C1 segment of cervical spinal cord (tissue), 14 donors: ENCODE results near the gene MTA1.

Experiments
- DNase-seq, 14 donors: peaks; one replicate each; lab custom pipeline; 2025; lab: John Stamatoyannopoulos, UW

MTA1 gene

GRCh38 chr14:105460616-105461015 lies 41.0 kb downstream of the MTA1 start:
- no peak for DNase-seq

DNA sequence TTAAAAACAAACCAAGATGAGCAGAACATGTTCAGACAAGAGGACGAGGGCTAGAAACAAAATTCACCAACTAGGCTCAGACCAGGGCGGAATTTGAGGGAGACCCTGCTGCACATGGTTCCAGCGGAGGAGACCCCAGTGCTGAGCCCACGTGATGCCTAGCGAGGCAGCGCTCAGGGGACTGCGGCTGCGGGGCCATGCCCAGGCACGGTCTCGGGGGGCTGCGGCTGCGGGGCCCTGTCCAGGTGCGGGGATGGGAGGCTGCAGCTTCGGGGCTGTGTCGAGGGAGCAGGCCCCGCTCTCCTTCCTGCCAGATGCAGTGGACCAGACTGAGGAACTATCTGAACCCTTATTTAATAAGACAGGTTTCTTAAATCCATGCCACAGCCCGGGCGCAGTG lies 42.3 kb downstream of the MTA1 start:
- no peak for DNase-seq

- no peak for DNase-seq
These were observed 44.9 kb downstream of the MTA1 start for GRCh38 chr14:105464501-105464900.

DNA sequence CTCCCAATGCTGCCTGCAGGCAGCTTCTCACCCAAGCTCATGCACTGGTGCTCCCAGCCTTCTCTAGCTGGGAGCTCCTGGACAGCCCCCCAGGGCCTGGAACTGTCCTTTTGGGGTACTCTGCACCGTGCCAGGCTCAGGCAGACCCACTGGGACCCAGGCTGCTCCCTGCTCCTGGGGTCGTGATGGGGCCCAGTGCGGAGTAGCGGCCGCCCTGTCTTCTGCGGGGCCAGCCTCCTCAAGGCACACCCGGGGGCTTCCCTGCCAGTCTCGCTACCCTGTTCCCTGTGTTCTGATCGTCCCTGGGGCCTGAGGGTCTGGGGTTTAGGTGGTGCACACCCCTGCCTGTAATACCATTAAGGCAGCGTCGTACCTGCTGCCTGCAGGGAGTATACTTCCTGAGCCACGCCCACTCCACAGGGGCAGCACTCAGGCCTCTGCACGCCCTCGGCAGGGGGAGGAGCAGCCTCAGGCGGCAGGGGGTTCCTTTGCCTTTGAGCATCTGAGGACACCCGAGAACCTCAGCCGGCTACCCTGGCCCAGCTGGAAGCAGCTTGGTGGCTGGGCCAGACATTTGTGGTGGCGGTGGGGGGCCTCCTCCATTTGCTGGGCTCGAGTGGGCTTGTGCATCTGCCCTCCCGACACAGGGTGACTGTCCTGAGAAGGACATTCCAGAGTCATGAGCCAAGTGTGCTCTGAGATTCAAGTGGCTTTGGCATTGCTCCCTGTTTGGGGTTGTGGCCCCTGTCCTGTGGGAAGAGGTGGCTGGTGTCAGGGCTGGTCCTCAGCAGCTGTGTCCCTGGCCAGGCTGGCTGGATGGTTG lies 45.8 kb downstream of the MTA1 start:
- no peak for DNase-seq

DNA sequence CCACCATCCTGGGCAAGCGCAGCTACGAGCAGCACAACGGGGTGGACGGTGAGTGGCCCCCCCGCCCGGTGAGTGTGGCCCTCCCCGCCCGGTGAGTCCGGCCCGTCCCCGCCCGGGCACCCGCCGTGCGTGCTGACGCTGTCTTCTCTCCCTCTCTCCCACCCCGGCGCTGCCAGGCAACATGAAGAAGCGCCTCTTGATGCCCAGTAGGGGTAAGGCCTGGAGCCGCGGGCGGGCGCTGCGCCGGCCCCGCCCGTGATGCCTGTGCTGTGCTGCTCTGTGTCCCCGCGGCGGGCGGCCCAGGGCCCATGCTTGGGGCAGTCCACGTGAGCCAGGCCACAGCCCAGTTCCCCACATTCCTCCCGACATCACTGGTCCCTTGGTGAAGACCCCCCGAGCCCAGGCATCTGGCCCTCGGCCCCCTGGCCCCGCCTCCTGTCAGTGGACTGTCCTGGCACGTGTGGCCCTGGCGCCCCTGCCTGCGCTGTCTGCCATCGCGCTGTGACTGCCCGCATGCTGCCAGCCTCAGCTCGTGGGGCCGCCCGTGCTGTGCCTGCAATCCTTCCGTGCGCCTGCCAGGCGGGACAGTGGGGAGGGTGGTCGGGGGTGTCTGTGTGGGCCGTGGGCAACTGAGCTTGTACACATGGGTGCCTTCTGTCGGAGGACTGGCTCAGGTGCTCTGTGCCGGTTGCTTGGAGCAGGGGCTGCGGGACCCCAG lies 47.1 kb downstream of the MTA1 start:
- DNase-seq: no peak

DNA sequence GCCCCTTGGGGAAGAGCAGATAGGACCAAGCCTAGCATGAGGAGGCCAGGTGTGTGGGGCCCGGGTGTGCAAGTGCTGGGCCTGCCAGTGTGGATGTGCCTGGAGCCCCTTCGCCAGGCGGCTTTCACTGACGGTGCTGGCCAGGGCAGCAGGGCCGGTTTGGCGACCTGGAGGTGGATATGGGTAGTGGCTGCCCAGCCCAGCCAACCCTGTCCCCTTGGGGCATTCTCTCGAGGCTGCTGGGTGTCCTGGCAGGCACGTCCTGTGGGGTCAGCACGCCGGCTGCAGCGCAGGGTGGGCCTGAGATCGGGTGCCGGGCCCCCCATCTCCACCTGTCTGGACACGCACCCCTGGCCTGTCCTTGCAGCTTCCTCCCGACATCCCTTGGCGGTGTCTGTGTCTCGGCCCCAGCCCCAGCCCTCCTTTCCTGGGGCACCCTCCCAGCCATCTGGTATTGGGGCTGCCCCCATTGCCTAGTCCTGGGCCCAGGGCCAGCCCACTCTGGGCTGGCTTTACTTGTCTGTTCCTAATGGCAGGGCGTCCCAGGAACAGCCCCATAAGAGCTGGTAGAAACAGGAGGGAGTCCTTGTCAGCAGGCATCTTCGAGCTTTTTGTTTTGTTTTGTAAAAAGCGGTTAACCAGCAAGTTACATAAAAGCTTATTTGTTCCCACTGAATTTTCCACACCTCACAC lies 47.8 kb downstream of the MTA1 start:
- DNase-seq: peak in 1 of 14 donors; percentile 60

DNA sequence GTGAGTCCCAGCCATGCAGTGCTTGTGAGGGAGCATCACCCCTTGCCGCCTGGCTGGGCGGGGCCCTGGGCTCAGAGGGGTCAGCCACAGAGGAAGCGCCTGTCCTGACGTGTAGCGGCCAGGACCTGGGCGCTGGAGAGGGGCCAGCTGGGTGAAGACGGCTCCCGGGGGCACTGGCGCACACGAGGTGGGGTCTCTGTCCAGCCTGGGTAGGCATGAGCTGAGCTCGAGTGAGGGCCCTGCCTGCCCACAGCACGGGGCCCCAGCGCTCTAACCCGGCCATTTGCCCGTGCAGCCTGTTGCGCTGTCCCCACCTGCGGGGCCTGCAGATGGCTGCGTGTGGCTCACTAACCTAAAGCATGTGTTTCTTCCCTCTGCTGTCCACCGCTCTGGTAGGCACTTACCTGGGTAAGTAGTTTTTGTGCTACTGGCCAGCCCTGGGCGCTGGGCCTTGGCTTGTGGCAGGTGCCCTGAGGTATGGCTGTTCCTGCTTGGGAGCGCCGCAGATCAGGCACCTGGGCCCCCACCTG lies 48.4 kb downstream of the MTA1 start:
- peak in 2 of 14 donors; percentile 18 to 81 for DNase-seq

DNA sequence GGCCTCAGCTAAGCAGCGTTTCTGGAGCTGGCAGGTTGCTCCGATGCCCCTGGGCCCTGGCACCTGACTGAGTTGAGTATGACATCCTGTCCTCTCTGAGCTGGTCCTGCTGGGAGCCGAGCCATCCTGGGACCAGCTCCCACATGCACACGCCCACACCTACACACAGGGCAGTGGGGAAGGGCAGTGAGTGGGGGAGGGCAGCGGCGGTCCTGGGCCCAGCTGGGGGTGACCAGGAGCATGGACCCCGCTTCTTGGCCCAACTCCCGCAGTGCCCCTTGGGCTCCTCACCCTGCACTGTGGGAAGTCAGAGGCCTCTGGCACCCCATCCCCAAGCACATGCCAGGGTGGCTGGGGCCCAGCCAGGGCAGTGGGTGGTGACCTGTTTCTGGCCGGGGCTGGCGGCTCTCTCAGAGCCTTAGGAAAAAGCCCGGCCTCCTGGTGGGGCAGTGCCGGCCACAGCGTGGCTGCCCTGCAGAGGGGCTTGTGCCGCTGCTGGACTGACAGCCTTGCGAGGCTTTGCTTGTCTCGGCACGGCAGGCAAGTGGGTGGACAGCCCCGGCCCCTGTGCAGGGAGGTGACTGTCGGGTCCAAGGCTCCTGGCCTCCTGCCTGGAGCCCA lies 49.1 kb downstream of the MTA1 start:
- DNase-seq: peak in 9 of 14 donors; percentile 6 to 73 (median 48)

- DNase-seq: no peak
These were observed 50.1 kb downstream of the MTA1 start for GRCh38 chr14:105469456-105470349.

DNA sequence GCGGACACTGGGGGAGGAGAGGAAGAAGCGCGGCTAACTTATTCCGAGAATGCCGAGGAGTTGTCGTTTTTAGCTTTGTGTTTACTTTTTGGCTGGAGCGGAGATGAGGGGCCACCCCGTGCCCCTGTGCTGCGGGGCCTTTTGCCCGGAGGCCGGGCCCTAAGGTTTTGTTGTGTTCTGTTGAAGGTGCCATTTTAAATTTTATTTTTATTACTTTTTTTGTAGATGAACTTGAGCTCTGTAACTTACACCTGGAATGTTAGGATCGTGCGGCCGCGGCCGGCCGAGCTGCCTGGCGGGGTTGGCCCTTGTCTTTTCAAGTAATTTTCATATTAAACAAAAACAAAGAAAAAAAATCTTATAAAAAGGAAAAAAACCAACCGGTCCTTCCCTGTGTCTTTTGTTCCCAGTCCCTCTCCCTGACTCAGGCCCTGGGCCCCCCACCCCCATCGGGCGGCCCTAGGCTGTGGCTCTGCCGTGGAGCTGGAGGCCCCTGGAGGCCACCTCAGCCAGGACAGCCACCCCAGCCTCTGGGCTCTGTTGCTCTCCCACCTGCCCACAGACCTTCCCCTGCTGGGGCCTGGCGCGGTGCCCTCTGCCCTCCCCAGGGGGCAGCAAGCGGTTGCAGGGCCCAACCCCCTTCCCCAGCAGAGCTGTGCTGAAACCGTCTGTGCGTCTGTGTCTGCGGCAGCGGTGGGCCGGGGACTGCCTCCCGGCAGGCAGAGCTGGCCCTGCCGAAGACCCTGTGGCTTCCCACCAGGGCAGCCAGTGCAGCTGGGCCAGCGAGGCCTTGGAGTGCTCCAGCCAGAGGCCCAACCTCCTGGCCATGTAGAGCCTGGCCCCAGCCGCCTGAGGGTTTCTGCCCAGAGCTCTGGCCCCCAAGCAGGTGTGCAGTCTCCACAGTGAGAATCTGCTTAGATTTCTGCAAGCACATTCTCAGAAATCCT lies 51.0 kb downstream of the MTA1 start:
- no peak for DNase-seq

DNA sequence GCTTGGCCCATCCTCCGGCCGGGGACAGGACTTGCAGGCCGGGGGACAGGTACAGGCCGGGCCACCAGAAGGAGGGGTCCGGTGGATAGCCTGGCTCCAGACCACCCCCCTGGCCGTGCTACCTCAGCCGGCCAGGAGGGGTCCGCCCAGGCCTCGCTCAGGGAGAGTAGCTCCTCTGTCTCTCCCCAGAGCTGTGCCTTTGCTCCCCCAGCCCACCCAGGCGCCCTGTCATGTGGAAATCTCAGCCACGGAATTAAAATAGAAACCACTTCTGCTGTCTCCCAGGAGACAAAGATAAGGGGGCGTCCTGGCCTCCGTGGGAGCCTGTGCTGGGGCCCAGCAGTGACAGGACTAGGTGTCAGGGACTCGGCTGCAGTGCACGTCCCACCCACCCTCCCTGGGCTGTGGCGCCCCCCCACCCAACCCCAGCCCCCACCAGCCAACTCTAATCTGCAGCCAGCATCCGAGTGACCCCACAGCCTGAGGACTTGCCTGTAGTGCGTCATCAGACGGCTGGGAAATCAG lies 51.7 kb downstream of the MTA1 start:
- no peak for DNase-seq

DNA sequence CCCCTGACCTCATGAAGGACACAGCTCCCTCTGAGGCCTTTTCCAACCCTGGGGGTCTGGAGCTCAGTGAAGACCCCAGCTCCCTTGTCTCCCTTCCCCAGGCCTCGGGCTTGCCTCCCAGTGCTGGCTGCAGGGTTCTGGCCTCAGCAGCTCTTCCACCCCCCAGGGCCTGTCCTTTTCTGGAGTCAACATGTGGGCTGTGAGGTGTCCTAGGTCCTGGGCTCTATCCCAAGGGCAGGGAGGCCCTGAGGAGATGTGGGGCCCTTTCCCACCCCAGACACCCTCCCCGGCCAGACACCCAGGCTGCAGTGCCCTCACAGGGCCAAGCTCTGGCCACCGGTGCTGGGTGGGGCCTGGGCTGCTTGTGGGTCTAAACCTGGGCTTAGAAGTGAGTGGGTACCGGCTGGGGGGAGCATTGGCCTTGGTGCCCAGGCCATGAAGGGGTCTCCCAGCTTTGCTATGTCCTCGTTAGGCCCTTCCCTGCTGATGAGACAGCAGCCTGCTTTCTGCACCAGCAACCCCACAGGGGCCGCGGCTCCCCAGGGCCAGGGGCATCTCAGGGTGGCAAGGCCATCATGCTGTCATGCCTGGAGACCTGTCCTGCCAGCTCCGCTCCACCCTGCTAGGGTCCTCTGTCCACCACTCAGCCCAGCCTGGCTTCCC lies 52.3 kb downstream of the MTA1 start:
- no peak for DNase-seq

DNA sequence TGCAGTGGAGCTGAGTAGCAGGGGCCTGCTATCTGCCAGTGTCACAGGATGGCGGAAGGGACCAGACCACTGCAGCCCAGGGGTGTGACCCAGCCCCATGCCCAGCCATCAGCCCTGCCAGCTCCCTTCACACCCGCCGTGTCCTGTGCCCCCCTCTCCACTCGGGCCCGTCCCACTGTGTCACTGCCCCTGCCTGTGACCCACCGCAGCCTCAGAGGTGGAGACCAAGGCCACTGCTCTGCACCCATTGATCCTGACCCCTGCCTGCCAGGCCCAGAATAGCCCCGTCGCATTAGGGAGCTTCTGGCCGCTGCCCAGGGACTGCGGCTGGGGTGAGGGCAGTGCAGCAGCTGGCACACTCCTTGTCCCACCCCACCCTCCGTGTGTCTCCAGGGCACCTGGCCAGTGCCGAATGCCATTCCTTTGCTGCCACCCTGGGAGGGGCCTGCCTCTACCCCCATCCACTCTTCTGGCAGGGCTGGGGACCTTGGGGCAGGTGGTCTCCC lies 52.9 kb downstream of the MTA1 start:
- DNase-seq: no peak

- peak in 4 of 14 donors; percentile 27 to 53 (median 46) for DNase-seq
These were observed 53.5 kb downstream of the MTA1 start for GRCh38 chr14:105473033-105473676.

DNA sequence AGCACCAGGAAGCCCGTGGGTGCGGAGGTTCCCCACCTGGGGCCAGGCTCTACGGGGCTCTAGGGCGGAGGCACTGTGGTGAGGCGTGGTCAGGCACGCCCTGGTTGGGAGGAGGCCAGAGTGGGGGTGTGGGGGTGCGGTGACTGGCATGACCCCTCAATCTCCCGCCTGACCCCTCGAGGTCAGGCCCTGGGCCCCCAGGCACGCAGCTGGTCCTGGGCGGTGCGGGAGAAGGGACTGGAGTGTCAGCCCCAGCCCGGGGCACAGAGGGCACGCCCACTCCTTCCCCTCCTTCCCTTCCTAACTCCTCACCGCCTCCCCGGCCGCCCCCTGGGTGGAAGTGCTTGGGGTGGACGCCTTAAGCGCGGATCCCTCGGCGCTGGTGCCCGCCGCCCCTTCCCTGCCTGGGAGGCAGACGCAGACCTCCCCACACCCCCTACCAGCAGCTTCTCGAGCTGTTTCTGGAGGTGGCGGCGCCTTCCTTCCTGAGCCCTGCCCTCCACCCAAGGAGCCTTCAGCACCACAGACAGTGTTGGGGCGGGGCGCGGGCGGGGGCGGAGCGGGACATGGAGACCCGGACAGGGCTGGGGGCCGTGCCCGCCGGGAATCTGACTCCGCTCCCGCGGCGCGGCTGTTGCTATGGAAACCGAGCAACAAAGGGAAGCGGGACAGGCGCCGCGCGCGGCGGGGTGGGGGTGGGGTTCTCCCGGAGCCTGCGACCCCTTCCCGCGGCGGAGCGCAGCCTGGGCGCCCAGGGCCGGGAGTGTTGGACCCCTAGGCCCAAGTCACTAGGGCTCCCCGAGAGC lies 54.3 kb downstream of the MTA1 start:
- peak in 8 of 14 donors; percentile 21 to 76 (median 50) for DNase-seq

- DNase-seq: peak in 1 of 14 donors; percentile 71
These were observed 55.0 kb downstream of the MTA1 start, which contains the start of gene CRIP2 for GRCh38 chr14:105474483-105475268. Gene CRIP2, plus strand, starts transcription at chr14:105474821. Its CDS starts 42 bp downstream, at chr14:105474863.
